SK-N-DZ (cell line): Measurements from ENCODE around the gene ARID1B.
"Not testable (repeated sequence)": the region's sequence is repeated elsewhere in the genome, so short reads cannot be mapped to it uniquely, and the experiment has no call there.

Experiments
- DNase-seq: peaks from one replicate; pipeline ENCODE4 v3.0.0-alpha.2; 2015; ENCODE audit warnings: low spot score

Gene ARID1B

GRCh38 chr6:156957931-156958547 lies 180.9 kb downstream of the ARID1B start:
- DNase-seq = no peak

DNA sequence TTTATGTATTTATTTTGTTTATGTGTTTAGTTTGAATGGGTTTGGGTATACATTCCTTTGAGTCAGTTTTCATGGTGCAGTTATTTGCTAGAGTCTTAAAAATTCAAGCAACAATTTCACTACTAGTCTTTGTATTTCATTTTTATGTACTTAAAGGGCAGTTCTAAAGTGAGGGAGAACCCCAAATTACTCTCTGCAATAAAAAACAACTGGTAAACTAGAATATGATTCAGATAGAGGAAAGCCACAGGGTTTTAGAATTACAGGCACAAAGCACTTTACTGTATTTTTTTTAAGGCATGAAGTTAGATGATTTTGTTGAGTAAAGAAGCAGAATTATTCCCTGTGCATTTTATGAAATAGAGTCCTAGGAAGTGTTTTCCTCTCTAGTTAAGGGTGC lies 183.3 kb downstream of the ARID1B start:
- DNase-seq = no peak

- DNase-seq = no peak
Measured at GRCh38 chr6:156961282-156961892, 184.2 kb downstream of the ARID1B start.

- DNase-seq = peak; percentile 24
Measured at GRCh38 chr6:156963712-156964700, 186.8 kb downstream of the ARID1B start.

DNA sequence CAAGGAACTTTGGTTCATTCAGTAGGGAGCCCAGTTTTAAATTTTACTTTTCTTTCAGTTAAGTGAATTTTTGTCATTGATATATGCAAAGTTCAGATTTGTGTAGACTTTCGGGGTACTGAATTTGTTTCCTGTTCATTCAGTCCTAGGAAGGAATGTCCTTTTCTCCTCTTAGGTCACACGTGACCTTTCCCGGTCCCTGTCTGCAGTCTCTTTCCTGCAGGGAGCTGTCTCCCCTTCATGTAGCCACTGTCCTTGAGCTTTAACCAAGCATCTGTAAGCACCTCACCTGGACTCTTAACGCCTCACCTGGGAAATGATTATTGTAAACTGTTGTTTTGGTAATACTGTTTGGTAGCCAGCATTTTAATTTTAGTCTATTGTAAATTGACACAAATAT lies 190.7 kb downstream of the ARID1B start:
- DNase-seq = no peak

DNA sequence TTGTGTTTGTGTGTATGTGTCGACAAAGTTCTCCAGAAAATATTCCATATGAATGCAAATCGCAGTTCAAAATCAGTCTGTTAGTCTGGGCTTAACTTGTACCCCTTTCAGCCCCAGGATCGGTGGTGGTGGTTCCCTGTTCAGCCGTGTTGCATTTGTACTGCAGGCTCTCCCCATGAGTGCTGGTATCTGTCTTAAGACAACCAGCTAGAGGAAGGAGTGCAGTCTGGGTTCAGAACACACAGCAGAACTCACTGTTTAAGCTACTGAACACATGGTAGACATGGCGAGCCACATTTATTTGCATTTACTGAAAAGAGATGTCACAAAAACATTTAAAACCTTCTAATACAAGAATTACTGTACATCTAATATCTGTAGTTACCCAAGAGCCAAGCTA lies 192.1 kb downstream of the ARID1B start:
- no peak for DNase-seq

- no peak for DNase-seq
Measured at GRCh38 chr6:156970595-156971112, 193.5 kb downstream of the ARID1B start.

DNA sequence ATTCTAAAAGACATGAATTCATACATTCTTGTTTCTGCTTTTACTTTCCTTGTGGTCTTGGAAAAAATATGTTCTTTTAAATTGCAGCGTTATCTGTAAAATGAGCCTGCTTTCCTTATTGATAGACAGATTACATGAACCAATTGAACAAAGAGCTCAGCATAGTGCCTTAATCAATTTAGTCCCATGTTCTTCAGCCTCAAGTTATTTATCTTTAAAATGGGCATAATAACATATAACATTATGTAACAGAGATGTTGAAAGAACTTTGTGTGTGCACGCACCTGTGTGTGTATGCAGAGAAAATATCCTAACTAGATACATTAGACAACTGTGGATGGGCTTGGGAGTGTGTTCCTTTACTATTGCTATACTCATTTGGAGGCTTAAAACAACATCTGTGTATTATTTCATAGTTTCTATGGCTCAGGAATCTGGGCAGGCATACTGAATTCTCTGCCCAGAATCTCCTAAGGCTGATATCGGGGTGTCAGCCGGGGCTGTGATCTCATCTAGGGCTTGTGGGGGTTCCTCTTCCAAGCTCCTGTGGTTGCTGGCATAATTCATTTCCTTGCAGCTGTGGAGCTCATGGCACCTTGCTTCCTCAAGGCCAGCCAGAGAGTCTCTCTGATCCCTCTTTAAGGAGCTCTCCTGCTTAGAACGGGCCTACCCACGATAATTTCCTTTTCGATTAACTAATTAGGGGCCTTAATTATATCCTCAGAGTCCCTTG lies 194.1 kb downstream of the ARID1B start:
- DNase-seq = no peak

DNA sequence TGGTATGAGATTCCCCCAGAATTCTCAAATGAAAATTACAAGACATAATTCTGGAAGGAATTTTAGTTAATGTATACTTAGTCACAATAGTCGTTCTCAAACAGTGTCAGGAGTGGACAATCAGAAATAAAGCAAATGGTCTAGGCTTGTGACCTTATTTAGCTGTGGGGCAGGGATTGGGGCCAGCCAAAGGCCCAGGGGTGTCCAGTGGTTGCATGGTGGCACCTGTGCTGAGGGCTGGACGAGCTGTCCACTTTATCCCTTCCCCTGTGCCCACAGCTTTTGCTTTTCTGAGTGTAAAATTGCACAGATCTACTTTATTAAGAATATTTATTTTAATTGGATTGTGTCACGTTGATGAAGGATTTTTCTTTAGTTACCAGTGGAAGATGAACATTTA lies 195.0 kb downstream of the ARID1B start:
- DNase-seq = no peak

- no peak for DNase-seq
Measured at GRCh38 chr6:156974830-156975261, 197.7 kb downstream of the ARID1B start.

GRCh38 chr6:156975414-156975813 lies 198.2 kb downstream of the ARID1B start:
- no peak for DNase-seq

- peak; percentile 64 for DNase-seq
Measured at GRCh38 chr6:156976216-156977127, 199.3 kb downstream of the ARID1B start.

DNA sequence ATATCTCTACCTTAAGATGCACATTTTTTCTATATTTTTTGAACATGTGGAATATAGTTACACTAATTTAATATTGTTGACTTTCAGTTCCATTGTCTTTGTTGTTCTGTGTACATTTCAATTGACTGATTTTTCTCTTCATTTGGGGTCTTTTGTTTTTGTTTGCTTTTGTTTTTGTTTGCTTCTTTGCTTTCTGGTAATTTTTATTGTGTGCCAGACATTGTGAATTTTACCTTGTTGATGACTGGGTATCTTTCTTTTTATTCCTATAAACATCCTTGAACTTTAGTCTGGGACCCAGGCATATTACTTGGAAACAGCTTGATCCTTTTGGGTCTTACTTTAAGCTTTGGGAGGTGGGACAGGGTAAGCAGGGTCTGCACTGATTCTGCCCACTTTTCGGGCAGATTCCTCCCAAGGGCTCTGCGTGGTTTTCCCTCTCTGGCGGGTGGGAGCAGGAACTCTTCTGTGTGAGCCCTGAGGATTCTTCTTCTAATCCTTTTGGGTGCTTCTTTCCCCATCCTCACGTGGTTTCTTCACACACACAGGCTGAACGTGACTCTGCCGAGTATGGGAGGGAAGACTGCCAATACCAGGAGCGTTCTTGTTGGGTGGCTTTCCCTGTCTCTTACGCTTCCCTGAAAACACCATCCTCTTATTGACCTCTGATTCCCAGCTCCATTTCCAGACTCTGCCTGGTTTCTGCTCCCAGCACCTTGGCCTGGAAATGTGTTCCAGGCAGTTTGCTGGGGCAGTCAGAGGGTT lies 200.5 kb downstream of the ARID1B start:
- peak; percentile 49 for DNase-seq

GRCh38 chr6:156978948-156979347 lies 201.8 kb downstream of the ARID1B start:
- no peak for DNase-seq

DNA sequence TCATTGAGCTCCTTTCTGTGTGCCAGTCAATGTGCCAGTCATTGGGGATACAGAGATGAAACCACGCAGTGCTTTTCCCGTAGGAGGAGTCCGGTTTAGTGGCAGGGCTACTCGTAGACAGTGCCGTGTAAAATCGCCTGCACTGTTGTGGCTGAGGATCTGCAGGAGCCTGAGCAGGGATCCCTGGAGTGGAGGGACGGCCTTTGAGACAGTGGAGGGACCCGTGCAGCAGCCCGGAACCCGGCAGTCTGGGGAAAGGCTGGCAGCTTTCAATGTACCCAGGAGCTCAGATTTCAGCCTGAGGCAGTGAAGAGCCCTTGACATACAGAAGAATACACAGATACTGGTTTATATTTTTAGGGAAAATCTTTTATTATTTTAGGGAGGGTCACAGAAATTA lies 203.3 kb downstream of the ARID1B start:
- DNase-seq = peak; percentile 39

GRCh38 chr6:156980948-156981347 lies 203.8 kb downstream of the ARID1B start:
- DNase-seq = no peak

DNA sequence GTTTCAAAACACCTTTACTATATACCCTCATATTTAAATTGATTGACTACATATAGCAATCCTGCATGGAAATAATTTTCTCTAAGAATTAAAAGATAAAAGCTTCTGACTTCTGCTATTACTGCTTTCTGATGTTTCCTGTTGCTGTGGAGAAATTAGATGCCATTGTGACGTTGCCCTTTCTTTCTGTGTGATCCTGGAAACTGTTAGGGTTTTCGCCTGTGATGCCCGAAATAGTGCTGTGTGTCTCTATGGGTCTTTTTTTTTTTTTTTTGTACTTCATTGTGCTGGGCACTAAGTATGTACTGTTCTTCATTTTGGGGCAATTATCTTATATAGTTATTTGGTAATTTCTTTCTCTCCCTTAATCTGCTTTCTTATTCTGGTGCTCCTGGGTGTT lies 205.0 kb downstream of the ARID1B start:
- no peak for DNase-seq

- not testable (repeated sequence) for DNase-seq
Measured at GRCh38 chr6:156982864-156983263, 205.7 kb downstream of the ARID1B start.

DNA sequence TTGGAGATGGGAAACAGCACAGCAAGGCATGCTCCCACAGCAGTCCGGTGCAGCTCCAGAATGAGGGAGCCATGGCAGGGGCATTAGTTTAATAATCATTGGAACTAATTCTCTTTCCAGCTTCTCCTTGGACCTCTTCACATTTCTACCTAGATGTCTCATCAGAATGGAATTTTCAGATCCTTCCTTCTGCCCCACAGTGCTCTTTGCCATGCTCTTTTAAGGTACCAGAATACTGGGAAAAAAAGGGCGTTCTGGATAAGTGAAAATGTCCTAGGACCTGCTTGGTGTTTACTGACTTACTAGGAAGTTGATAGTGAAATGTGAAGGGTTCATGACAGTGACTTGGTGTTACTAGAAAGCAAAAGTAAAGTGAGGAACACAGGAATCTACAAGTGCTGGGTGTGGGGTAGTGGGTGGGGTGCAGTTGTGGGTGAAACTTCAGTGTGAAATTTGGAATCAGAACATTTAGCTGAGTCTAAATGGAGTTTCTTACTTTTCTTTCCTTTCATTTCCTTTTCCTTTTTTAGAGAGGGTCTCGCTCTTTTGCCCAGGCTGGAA lies 207.1 kb downstream of the ARID1B start:
- no peak for DNase-seq
